Measurements from ENCODE around the gene PSRC1. TPM values are rescaled to one million over a fixed set of nuclear protein-coding genes. Genes with fewer than 3 reads are reported as not detected.

Gene PSRC1
- total RNA-seq, 2 donors from 2014 or later: 1.8 TPM; not detected in 1

DNA sequence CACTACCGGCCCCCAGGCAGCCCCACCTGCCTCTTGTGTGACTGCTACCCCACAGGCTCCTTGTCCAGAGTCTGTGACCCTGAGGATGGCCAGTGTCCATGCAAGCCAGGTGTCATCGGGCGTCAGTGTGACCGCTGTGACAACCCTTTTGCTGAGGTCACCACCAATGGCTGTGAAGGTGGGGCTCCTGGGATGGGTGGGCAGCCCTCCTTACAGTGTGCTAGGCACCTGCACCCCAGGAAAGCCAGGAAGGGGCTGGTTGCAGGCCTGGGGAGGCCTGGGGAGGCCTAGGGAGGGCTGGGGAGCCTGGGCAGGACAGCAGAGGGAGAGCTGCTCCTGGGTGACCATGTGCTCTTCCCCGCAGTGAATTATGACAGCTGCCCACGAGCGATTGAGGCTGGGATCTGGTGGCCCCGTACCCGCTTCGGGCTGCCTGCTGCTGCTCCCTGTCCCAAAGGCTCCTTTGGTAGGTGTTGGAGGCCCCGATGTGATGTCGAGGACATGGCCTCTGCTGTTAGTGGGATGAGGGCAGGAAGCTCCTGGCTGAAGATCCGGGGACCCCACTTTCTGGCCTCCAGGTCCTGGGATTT is 17.1 kb downstream of the PSRC1 start:
- Histone ChIP-seq H3K36me3 (replicated peaks in 1 of 2; ENCODE audit: insufficient read depth in 1 of 2, low read depth in 2 of 2) (no peaks in the 10 kb centered on the region), H3K4me3 (no peak overlapping the region), H3K27ac (no peak overlapping the region), H3K4me1 (no peaks in the 10 kb centered on the region), H3K9me3 (no peaks in the 10 kb centered on the region), H3K27me3 (no peaks in the 10 kb centered on the region)
- intact Hi-C loops (cut with DNase I): loop anchor here (10.0 kb wide), 1 partner anchor 431 kb away; no protein-coding TSS in a partner anchor
- DNase-seq: no peak
- TF ChIP-seq POLR2A (IDR thresholded peaks at IDR 0.05): no peak
- no peak for TF ChIP-seq CTCF (IDR thresholded peaks at IDR 0.05)
- ATAC-seq: no peak
- 89 to 92% methylated on average over 3 to 13 of the region's 13 CpGs for WGBS, 2 donors

- 91% methylated on average over 4 of the region's 4 CpGs for WGBS, 2 donors
- intact Hi-C loops (cut with DNase I): loop anchor here (10.0 kb wide), 1 partner anchor 430 kb away; no protein-coding TSS in a partner anchor
- TF ChIP-seq POLR2A (IDR thresholded peaks at IDR 0.05) (no peak), CTCF (IDR thresholded peaks at IDR 0.05) (no peak)
- H3K9me3 ChIP-seq: no peaks in the 10 kb centered on the region
- H3K27ac ChIP-seq: no peak overlapping the region
- ATAC-seq (no peak), DNase-seq (no peak)
- H3K4me1 ChIP-seq: no peaks in the 10 kb centered on the region
- H3K4me3 ChIP-seq: no peak overlapping the region
- no peaks in the 10 kb centered on the region for H3K27me3 ChIP-seq
- H3K36me3 ChIP-seq (replicated peaks in 1 of 2; ENCODE audit: insufficient read depth in 1 of 2, low read depth in 2 of 2): no peaks in the 10 kb centered on the region
Measured at GRCh38 chr1:109265016-109265415, 17.9 kb downstream of the PSRC1 start.

DNA sequence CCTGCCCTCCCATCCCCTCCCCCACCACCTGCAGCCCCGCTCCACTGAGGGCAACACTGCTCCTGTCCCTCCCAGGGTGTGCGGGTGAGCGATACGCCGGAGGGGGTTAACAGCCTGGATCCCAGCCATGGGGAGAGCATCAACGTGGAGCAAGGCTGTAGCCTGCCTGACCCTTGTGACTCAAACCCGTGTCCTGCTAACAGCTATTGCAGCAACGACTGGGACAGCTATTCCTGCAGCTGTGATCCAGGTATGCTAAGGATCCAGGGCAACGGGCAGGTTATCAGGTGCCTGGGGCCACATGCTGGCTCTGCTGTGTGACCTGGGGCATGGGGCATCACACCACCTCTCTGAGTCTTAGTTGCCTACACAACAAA is 18.6 kb downstream of the PSRC1 start:
- Histone ChIP-seq H3K36me3 (replicated peaks in 1 of 2; ENCODE audit: insufficient read depth in 1 of 2, low read depth in 2 of 2) (no peaks in the 10 kb centered on the region), H3K9me3 (no peaks in the 10 kb centered on the region), H3K4me3 (no peak overlapping the region), H3K4me1 (no peaks in the 10 kb centered on the region), H3K27me3 (no peaks in the 10 kb centered on the region), H3K27ac (no peak overlapping the region)
- WGBS, 2 donors: 75 to 78% methylated on average over 5 to 8 of the region's 9 CpGs
- ATAC-seq (no peak), DNase-seq (no peak)
- intact Hi-C loops (cut with DNase I): loop anchor here (10.0 kb wide), 1 partner anchor 430 kb away; no protein-coding TSS in a partner anchor
- TF ChIP-seq CTCF (IDR thresholded peaks at IDR 0.05): no peak
- no peak for TF ChIP-seq POLR2A (IDR thresholded peaks at IDR 0.05)

DNA sequence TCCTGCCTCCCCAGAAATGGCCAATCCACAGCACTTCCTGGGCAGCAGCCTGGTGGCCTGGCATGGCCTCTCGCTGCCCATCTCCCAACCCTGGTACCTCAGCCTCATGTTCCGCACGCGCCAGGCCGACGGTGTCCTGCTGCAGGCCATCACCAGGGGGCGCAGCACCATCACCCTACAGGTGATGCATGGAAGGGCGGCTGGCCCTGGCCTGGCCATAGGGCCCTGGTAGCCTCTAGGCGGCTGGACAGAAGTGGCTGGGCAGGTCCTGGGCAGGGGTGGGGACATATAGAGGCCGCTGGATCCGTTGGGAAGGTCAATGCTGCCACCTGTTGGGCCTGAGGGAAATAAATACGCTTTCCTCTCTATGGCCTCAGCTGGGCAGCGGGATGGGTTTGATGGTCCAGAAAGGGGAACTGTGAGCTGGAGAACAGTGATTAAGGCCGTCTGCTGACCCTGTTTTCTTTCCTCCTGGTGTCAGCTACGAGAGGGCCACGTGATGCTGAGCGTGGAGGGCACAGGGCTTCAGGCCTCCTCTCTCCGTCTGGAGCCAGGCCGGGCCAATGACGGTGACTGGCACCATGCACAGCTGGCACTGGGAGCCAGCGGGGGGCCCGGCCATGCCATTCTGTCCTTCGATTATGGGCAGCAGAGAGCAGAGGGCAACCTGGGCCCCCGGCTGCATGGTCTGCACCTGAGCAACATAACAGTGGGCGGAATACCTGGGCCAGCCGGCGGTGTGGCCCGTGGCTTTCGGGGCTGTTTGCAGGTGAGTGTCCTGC is 19.2 kb downstream of the PSRC1 start:
- no peaks in the 10 kb centered on the region for H3K4me1 ChIP-seq
- no peaks in the 10 kb centered on the region for H3K27me3 ChIP-seq
- ATAC-seq (peak; percentile 98), DNase-seq (peak; percentile 93 to 97 (median 96))
- H3K9me3 ChIP-seq: no peaks in the 10 kb centered on the region
- H3K4me3 ChIP-seq: no peak overlapping the region
- H3K36me3 ChIP-seq (replicated peaks in 1 of 2; ENCODE audit: insufficient read depth in 1 of 2, low read depth in 2 of 2): no peaks in the 10 kb centered on the region
- no peak overlapping the region for H3K27ac ChIP-seq
- 22 to 35% methylated on average over 9 to 26 of the region's 29 CpGs for WGBS, 2 donors
- intact Hi-C loops (cut with DNase I): loop anchor here (10.0 kb wide), 1 partner anchor 429 kb away; no protein-coding TSS in a partner anchor
- TF ChIP-seq CTCF (IDR thresholded peaks at IDR 0.05) (peak; percentile 96 to 100 (median 100)), POLR2A (IDR thresholded peaks at IDR 0.05) (peak in 1 of 3 donors; percentile 12)
